Anterior cingulate cortex (tissue), 58 donors: Measurements from ENCODE around the gene SYCE1L.
"Not testable (repeated sequence)": the region's sequence is repeated elsewhere in the genome, so short reads cannot be mapped to it uniquely, and the experiment has no call there.

ENCODE experiments used
- DNase-seq, 58 donors: peaks; one replicate each; lab custom pipeline; 2025; lab: John Stamatoyannopoulos, UW

The SYCE1L gene

GRCh38 chr16:77199211-77199610 lies at the start of gene SYCE1L:
Gene SYCE1L (plus strand): TSS chr16:77199408. CDS start chr16:77199452, 44 bp downstream.
- DNase-seq, result no peak

- peak in 4 of 58 donors; percentile 0 to 21 (median 8) for DNase-seq
Measured at GRCh38 chr16:77157346-77158058, 41.7 kb upstream of the SYCE1L start.

- DNase-seq, result peak in 1 of 58 donors; percentile 2
Measured at GRCh38 chr16:77158293-77158692, 40.9 kb upstream of the SYCE1L start.

- DNase-seq, result no peak
Measured at GRCh38 chr16:77165006-77165405, 34.2 kb upstream of the SYCE1L start.

GRCh38 chr16:77165536-77166236 lies 33.5 kb upstream of the SYCE1L start:
- not testable (repeated sequence) for DNase-seq

- no peak for DNase-seq
Measured at GRCh38 chr16:77166726-77167125, 32.5 kb upstream of the SYCE1L start.

GRCh38 chr16:77168901-77169300 lies 30.3 kb upstream of the SYCE1L start:
- DNase-seq, result no peak

- DNase-seq, result peak in 13 of 58 donors; percentile 2 to 68 (median 11)
Measured at GRCh38 chr16:77169650-77170236, 29.5 kb upstream of the SYCE1L start.

GRCh38 chr16:77170805-77171204 lies 28.4 kb upstream of the SYCE1L start:
- DNase-seq, result no peak

GRCh38 chr16:77171745-77172635 lies 27.2 kb upstream of the SYCE1L start:
- peak in 6 of 58 donors; percentile 7 to 73 (median 17) for DNase-seq

GRCh38 chr16:77172951-77173350 lies 26.3 kb upstream of the SYCE1L start:
- no peak for DNase-seq

- DNase-seq, result no peak
Measured at GRCh38 chr16:77183137-77183536, 16.1 kb upstream of the SYCE1L start.

GRCh38 chr16:77186298-77186697 lies 12.9 kb upstream of the SYCE1L start:
- not testable (repeated sequence) for DNase-seq

GRCh38 chr16:77190190-77190477 lies 9.1 kb upstream of the SYCE1L start:
- no peak for DNase-seq

- DNase-seq, result peak; percentile 84 to 99 (median 97)
Measured at GRCh38 chr16:77190478-77191258, 8.5 kb upstream of the SYCE1L start, which contains the start of gene MON1B. Gene MON1B (plus strand): TSS chr16:77191190. CDS start chr16:77191486, 296 bp downstream.

GRCh38 chr16:77191259-77191969 lies 7.8 kb upstream of the SYCE1L start:
- DNase-seq, result peak in 6 of 58 donors; percentile 18 to 56 (median 32)

GRCh38 chr16:77193377-77193776 lies 5.8 kb upstream of the SYCE1L start:
- DNase-seq, result no peak

- no peak for DNase-seq
Measured at GRCh38 chr16:77194295-77195231, 4.6 kb upstream of the SYCE1L start.
